ENCODE measurements around the gene PPP1R9A.

DNA sequence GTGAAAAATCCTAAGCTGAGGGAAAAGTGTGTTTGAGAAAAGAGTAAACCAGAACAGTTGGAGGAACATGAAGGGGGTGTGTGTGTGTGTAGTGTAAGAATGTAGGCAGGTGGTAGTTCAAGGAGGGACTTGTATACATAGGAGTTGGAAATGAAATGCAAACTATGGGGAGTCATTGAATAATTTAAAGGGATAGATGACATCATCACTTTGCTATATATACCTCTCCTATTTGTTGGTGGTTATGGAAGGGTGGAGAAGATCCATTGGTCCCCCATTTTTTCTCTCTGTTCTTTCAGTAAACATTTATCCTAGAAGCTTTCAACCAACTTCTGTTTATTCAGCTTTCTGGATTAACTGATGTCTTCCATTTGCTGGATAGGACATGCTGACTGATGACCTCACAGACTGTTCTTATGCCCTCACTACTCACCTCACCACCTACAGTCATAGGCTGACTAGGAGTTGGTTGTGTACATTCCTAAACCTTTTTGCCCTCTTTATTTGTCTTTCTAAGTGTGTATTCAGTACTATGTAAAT is 20.8 kb downstream of the PPP1R9A start:
- TF ChIP-seq CTCF (conservative IDR thresholded peaks at IDR 0.05; ENCODE audit: low read depth, low read length) (no peak), EZH2 (IDR thresholded peaks at IDR 0.05; ENCODE audit: low read length, unreplicated experiment) (no peak)

Measured in PC-3 (cell line).